Heart right ventricle (tissue), 16 donors: ENCODE measurements around the gene GYPC. TPM values are rescaled to one million over a fixed set of nuclear protein-coding genes. Genes with fewer than 3 reads are reported as not detected.

Experiments used
- ATAC-seq, 8 donors: fragments of 200-7000 bp; cut with Tn5 transposase; one replicate each; pipeline ENCODE4 v1.9.1; 2020; ENCODE audit warnings: mild to moderate bottlenecking in 8 of 8, moderate library complexity in 8 of 8, moderate number of reproducible peaks in 1 of 8
- DNase-seq, 2 donors: peaks; one replicate each; pipeline ENCODE4 v3.0.0-alpha.2; 2020
- H3K27ac ChIP-seq, 10 donors: fragments of 200-600 bp; sonication (generic) in 2 of 10; one replicate each; pipeline versions ENCODE4 v1.5.0 to v1.8.0; 2020 to 2022; ENCODE audit warnings: mild to moderate bottlenecking in 3 of 10
- H3K27me3 ChIP-seq, 7 donors: fragments of 200-600 bp; one replicate each; pipeline ENCODE4 v1.8.0; 2021 to 2022; ENCODE audit warnings: mild to moderate bottlenecking in 2 of 7
- H3K36me3 ChIP-seq, 9 donors: fragments of 200-600 bp; sonication (generic) in 1 of 9; one replicate each; pipeline versions ENCODE4 v1.5.0 to v1.8.0; 2020 to 2022; ENCODE audit warnings: mild to moderate bottlenecking in 2 of 9
- H3K4me1 ChIP-seq, 9 donors: fragments of 200-600 bp; sonication (generic) in 1 of 9; one replicate each; pipeline versions ENCODE4 v1.5.0 to v1.8.0; 2020 to 2022; ENCODE audit warnings: mild to moderate bottlenecking in 4 of 9
- H3K4me3 ChIP-seq, 10 donors: fragments of 200-600 bp; sonication (generic) in 2 of 10; one replicate each; pipeline versions ENCODE4 v1.5.0 to v1.8.0; 2020 to 2022; ENCODE audit warnings: mild to moderate bottlenecking in 7 of 10, moderate library complexity in 2 of 10
- H3K9me3 ChIP-seq, 11 donors: fragments of 200-600 bp in 10 of 11; sonication (generic) in 2 of 11; one replicate each; pipeline versions ENCODE4 v1.5.0 to v1.8.0; 2013 to 2022; ENCODE audit warnings: mild to moderate bottlenecking in 2 of 11, control low read depth in 1 of 11, moderate library complexity in 1 of 11
- WGBS, 2 donors: extraction: QIAGEN DNeasy Blood & Tissue Kit; methylation state at CpG; one replicate each; pipeline ENCODE4 v1.1.7; 2013; ENCODE audit warnings: inconsistent platforms in 1 of 2; 5-methylcytosine and 5-hydroxymethylcytosine counted together
- intact Hi-C, 10 donors: fragments of 100-400 bp; cut with DNase I; formaldehyde crosslinking; loops; one replicate each; pipeline versions ENCODE4 v1.11.1 to v1.14.2; 2022
- polyA plus RNA-seq, 2 donors: library from polyadenylated mRNA; stranded (reverse); fragments of 200-250 nt; gene quantifications; one replicate each; pipeline ENCODE4 v1.2.3, GENCODE V29; 2013
- total RNA-seq, 10 donors: library from RNA; stranded (reverse); fragmentation: NEBNext Ultra II Directional in 3 of 10; extraction: Animal tissue kit (Norgen Biotek cat#: 25700) in 3 of 10; gene quantifications; one replicate each; pipeline versions ENCODE4 v1.2.1 to v1.2.4, GENCODE V29; 2021 to 2023
- TF ChIP-seq, protein P1 (sequence below), 9 donors: fragments of 200-600 bp; sonication (generic) in 2 of 9; IDR thresholded peaks; one replicate each; pipeline versions ENCODE4 v1.5.0 to v1.8.0; 2021 to 2022; ENCODE audit warnings: antibody characterized with exemption in 9 of 9, mild to moderate bottlenecking in 5 of 9, moderate library complexity in 1 of 9
- donor health status: Arrhythmogenic right ventricular cardiomyopathy.
- donor health status: ischemic (EF 13 %, LVEDD 7.1; RV severe dilation, severe dysfunction).
- donor health status: healthy with polysubstance abuse.
- donor health status: DM: no; HTN: yes; CAD: no.
- donor health status: DM: no; HTN: no; CAD: no.
- donor health status: ischemic (EF 25% LVEDD 6.9; RV normal size, moderate dysfunction).
- donor health status: ischemic (EF 25% LVEDD 5.7; RV mildly dilated, moderate dysfunction).
- donor health status: healthy.
- donor health status: DM: yes; HTN: yes; CAD: no.
- donor health status: Ischemic cardiomyopathy.
- donor health status: ischemic (EF 35%, LVEDD 5.7; RV mildly dilated, moderate dysfunction).
- donor health status: nonischemic (EF 11% LVEDD 7.7; RV severe dilation, severe dysfunction).
- donor health status: DM: yes; HTN: yes; CAD: no.
- donor health status: PGD.
- donor health status: ischemic (EF 29% LVEDD 5.4; RV normal size, mild dysfunction).
- donor health status: nonischemic (EF 23%, LVEDD 6.1; RV moderate dilation, normal function).

Gene GYPC
- total and polyA plus RNA-seq, 12 donors: 80.3 to 408 (median 127) TPM

DNA sequence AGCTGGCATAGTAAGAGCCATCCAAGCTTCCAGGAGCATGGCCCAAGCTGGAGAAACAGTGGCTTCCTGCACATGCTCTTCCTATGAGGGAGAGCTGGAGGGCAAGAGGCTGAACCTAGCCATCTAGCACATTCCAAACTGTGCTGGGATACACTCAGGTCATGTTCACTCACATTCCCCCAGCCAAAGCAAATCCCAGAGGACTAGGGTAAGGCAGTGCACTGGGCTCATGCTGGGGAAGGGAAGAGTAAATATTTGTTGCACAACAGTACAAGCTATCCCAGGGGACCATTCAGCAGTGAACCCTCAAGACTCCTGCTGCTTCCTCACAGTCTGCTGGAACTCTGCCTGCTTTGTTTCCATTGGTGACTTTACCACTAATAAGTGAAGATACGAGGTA, 20.7 kb upstream of the GYPC start:
- DNase-seq (peak in 1 of 2 donors; percentile 48), ATAC-seq (peak; percentile 47 to 94 (median 80))
- TF ChIP-seq, protein P1, sequence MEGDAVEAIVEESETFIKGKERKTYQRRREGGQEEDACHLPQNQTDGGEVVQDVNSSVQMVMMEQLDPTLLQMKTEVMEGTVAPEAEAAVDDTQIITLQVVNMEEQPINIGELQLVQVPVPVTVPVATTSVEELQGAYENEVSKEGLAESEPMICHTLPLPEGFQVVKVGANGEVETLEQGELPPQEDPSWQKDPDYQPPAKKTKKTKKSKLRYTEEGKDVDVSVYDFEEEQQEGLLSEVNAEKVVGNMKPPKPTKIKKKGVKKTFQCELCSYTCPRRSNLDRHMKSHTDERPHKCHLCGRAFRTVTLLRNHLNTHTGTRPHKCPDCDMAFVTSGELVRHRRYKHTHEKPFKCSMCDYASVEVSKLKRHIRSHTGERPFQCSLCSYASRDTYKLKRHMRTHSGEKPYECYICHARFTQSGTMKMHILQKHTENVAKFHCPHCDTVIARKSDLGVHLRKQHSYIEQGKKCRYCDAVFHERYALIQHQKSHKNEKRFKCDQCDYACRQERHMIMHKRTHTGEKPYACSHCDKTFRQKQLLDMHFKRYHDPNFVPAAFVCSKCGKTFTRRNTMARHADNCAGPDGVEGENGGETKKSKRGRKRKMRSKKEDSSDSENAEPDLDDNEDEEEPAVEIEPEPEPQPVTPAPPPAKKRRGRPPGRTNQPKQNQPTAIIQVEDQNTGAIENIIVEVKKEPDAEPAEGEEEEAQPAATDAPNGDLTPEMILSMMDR (IDR thresholded peaks at IDR 0.05): no peak
- Histone ChIP-seq H3K27me3 (no peaks in the 10 kb centered on the region), H3K9me3 (no peaks in the 10 kb centered on the region), H3K4me3 (no peak overlapping the region), H3K4me1 (peaks cover 0 to 17% (median 13%) of the 10 kb centered on the region in 9 donors), H3K36me3 (no peaks in the 10 kb centered on the region), H3K27ac (no peak overlapping the region)
- intact Hi-C loops: no loop called here
- WGBS, 2 donors: 44 to 50% methylated on average over 1 of the region's 1 CpG

DNA sequence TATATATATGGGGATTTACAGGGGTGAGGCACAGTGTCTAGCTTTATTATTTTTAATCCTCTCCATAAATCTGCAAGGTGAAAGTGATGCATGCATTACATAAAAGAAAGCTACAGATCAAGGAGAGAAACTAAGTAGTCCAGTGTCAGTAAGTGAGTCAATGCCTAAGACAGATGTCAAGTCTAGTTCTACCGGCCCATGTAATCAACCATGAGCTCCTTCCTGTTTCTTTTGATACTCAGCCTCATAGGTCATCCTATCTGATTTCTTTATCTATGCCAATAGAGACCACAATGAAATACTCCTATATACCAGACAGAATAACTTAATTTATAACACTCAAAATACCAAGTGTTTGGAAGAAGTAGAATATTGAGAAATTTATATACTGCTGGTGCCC, 20.2 kb upstream of the GYPC start:
- WGBS, 2 donors: 40 to 42% methylated on average over 1 of the region's 1 CpG
- DNase-seq: no peak
- no peaks in the 10 kb centered on the region for H3K36me3 ChIP-seq
- ATAC-seq: no peak
- no peak overlapping the region for H3K27ac ChIP-seq
- TF ChIP-seq, protein P1 (IDR thresholded peaks at IDR 0.05): no peak
- H3K9me3 ChIP-seq: no peaks in the 10 kb centered on the region
- peaks cover 0 to 17% (median 13%) of the 10 kb centered on the region in 9 donors for H3K4me1 ChIP-seq
- H3K4me3 ChIP-seq: no peak overlapping the region
- no peaks in the 10 kb centered on the region for H3K27me3 ChIP-seq
- intact Hi-C loops: no loop called here

DNA sequence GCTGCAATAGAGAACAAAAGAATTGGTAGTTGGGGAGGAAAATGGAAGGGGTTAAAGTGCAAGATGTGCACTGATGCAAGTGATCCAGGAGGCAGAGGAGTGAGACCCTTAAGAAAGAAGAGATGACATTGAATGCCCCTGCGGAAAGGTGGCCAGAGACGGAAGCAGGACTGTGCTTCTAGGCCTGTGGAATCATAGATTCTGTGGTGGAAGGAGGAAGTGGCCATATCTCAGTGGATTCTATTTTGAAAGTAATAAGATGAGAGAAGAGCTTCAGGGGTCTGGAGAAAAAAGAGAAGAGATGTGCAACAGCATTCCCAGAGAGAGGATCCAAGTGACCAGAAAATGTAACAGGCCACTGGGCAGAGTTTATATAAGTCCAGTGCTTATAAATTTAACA, 18.6 kb upstream of the GYPC start:
- intact Hi-C loops: no loop called here
- peaks cover 0 to 17% (median 13%) of the 10 kb centered on the region in 9 donors for H3K4me1 ChIP-seq
- ATAC-seq: no peak
- no peak for DNase-seq
- H3K27ac ChIP-seq: no peak overlapping the region
- 89 to 97% methylated on average over 2 of the region's 2 CpGs for WGBS, 2 donors
- no peaks in the 10 kb centered on the region for H3K36me3 ChIP-seq
- TF ChIP-seq, protein P1 (IDR thresholded peaks at IDR 0.05): no peak
- no peaks in the 10 kb centered on the region for H3K27me3 ChIP-seq
- H3K4me3 ChIP-seq: no peak overlapping the region
- H3K9me3 ChIP-seq: no peaks in the 10 kb centered on the region

DNA sequence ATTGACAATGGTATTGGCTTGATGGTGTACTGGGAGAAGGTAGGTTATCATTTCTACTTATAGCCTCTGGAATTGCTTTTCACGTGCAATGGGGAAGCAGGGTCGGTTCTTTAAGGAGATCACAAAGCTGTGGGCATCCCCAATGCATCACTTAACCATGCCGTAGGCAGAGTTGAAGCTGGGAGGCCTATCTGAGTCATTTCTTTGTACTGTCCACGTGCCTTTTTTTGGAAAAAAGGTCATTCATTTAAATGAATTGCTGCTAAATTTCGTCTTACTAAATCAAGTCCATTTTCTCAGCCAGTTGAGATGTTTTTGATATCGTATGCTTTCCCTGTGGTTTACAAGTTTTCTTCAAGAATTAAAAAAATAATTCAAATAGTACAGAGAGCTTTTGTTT, 17.2 kb upstream of the GYPC start:
- intact Hi-C loops: no loop called here
- no peak overlapping the region for H3K27ac ChIP-seq
- H3K36me3 ChIP-seq: no peaks in the 10 kb centered on the region
- no peak overlapping the region for H3K4me3 ChIP-seq
- no peak for ATAC-seq
- no peak for DNase-seq
- H3K27me3 ChIP-seq: no peaks in the 10 kb centered on the region
- TF ChIP-seq, protein P1 (IDR thresholded peaks at IDR 0.05): no peak
- WGBS, 2 donors: 85 to 90% methylated on average over 6 of the region's 6 CpGs
- peaks cover 0 to 17% (median 13%) of the 10 kb centered on the region in 9 donors for H3K4me1 ChIP-seq
- H3K9me3 ChIP-seq: no peaks in the 10 kb centered on the region
